A549 (cell line): Measurements from ENCODE around the gene AKAP6. TPM values are rescaled to one million over a fixed set of nuclear protein-coding genes. Genes with fewer than 3 reads are reported as not detected.

ENCODE experiments used
- ATAC-seq, 2 experiments: fragments of 200-7000 bp in 1 of 2; fragments of >200 bp in 1 of 2; cut with Nextera tagmentation in 1 of 2; cut with Tn5 transposase in 1 of 2; 3 replicates each; pipeline versions ENCODE4 v1.8.0 to v1.9.1; 2018 to 2020; ENCODE audit warnings: mild to moderate bottlenecking in 1 of 2, moderate library complexity in 1 of 2
- CTCF ChIA-PET: fragments of 300-600 bp; sonication (Branson Sonifier 250); formaldehyde crosslinking; extraction: SDS; loops from one replicate; lab custom pipeline; 2021; ENCODE audit warnings: antibody characterized with exemption, inconsistent platforms; lab: Yijun Ruan, JAX
- POLR2A ChIA-PET: fragments of 350-600 bp; formaldehyde crosslinking; extraction: SDS; loops from one replicate; lab custom pipeline; 2021; ENCODE audit warnings: antibody characterized with exemption, inconsistent platforms; lab: Yijun Ruan, JAX
- DNase-seq, 2 experiments: peaks; one replicate each; pipeline versions ENCODE4 v3.0.0 to v3.0.0-alpha.2; 2011 to 2016; ENCODE audit warnings: low read depth in 1 of 2, low spot score in 1 of 2
- FAIRE-seq: peaks from 2 replicates; lab custom pipeline; 2011; peaks lifted over from hg19 to GRCh38; lab: Jason Lieb, UNC
- H3K27ac ChIP-seq, 2 experiments: fragments of >200 bp; sonication (Bioruptor Twin); formaldehyde crosslinking; 3 replicates each; pipeline ENCODE4 v1.5.1; 2016 to 2017
- H3K4me1 ChIP-seq: fragments of >200 bp; sonication (Bioruptor Twin); formaldehyde crosslinking; 3 replicates; pipeline ENCODE4 v1.6.1; 2016
- H3K4me2 ChIP-seq: fragments of >200 bp; sonication (Bioruptor Twin); formaldehyde crosslinking; 3 replicates; pipeline ENCODE4 v1.6.1; 2016
- H3K4me3 ChIP-seq: fragments of >200 bp; sonication (Bioruptor Twin); formaldehyde crosslinking; 3 replicates; pipeline ENCODE4 v1.5.1; 2016
- H3K9me3 ChIP-seq: fragments of >200 bp; sonication (Bioruptor Twin); formaldehyde crosslinking; 3 replicates; pipeline ENCODE4 v1.6.1; 2016
- CHD4 ChIP-seq: fragments of 200-600 bp; sonication (generic); IDR thresholded peaks from 2 replicates; pipeline ENCODE4 v1.6.1; 2016; ENCODE audit warnings: antibody characterized with exemption, mild to moderate bottlenecking, borderline replicate concordance
- EHF ChIP-seq: fragments of 250-450 bp; sonication (Bioruptor Pico); IDR thresholded peaks from 2 replicates; pipeline ENCODE4 v1.5.0; 2020; ENCODE audit warnings: mild to moderate bottlenecking
- EHMT2 ChIP-seq: fragments of 200-600 bp; sonication (generic); IDR thresholded peaks from 2 replicates; pipeline ENCODE4 v1.6.1; 2016; ENCODE audit warnings: antibody characterized with exemption, low read depth, mild to moderate bottlenecking, moderate library complexity
- EP300 ChIP-seq, 2 experiments: fragments of >200 bp; sonication (Bioruptor Twin); formaldehyde crosslinking; IDR thresholded peaks; 2 replicates in 1 of 2; 3 replicates in 1 of 2; pipeline ENCODE4 v1.6.1; 2016 to 2017
- FOSB ChIP-seq: fragments of 250-450 bp; sonication (Bioruptor Pico); IDR thresholded peaks from 2 replicates; pipeline ENCODE4 v1.5.0; 2020; ENCODE audit warnings: mild to moderate bottlenecking, moderate library complexity
- GATA3 ChIP-seq: IDR thresholded peaks from 2 replicates; pipeline ENCODE4 v1.6.1; 2012; ENCODE audit warnings: borderline replicate concordance
- HOXA7 ChIP-seq: fragments of 250-450 bp; sonication (Bioruptor Pico); IDR thresholded peaks from 2 replicates; pipeline ENCODE4 v1.5.0; 2020; ENCODE audit warnings: mild to moderate bottlenecking, moderate library complexity
- HOXB5 ChIP-seq: fragments of 250-450 bp; sonication (Bioruptor Pico); IDR thresholded peaks from 2 replicates; pipeline ENCODE4 v1.5.0; 2020; ENCODE audit warnings: mild to moderate bottlenecking, moderate library complexity
- JUNB ChIP-seq: fragments of >200 bp; sonication (Bioruptor Twin); formaldehyde crosslinking; IDR thresholded peaks from 2 replicates; pipeline ENCODE4 v1.6.1; 2016
- KDM1A ChIP-seq: fragments of 200-600 bp; sonication (generic); IDR thresholded peaks from 2 replicates; pipeline ENCODE4 v1.6.1; 2016; ENCODE audit warnings: low read depth, mild to moderate bottlenecking
- MYC ChIP-seq: IDR thresholded peaks from 2 replicates; pipeline ENCODE4 v1.6.1; 2012; ENCODE audit warnings: mild to moderate bottlenecking, inconsistent platforms, low read length, improper control_type of control experiment, borderline replicate concordance
- RAD21 ChIP-seq, 2 experiments: fragments of >200 bp in 1 of 2; sonication (Bioruptor Twin) in 1 of 2; formaldehyde crosslinking in 1 of 2; IDR thresholded peaks in 1 of 2; conservative IDR thresholded peaks in 1 of 2; 2 replicates in 1 of 2; 3 replicates in 1 of 2; pipeline ENCODE4 v1.6.1; 2012 to 2018; ENCODE audit warnings: inconsistent platforms in 1 of 2
- RARB ChIP-seq: fragments of 250-450 bp; sonication (Bioruptor Pico); IDR thresholded peaks from 2 replicates; pipeline ENCODE4 v1.8.0; 2021; ENCODE audit warnings: mild to moderate bottlenecking, moderate library complexity
- RCOR1 ChIP-seq: fragments of 150-350 bp; IDR thresholded peaks from 2 replicates; pipeline ENCODE4 v1.6.1; 2014; ENCODE audit warnings: antibody characterized with exemption, low read length, low read depth
- REST ChIP-seq: fragments of 200-600 bp; sonication (generic); IDR thresholded peaks from 2 replicates; pipeline ENCODE4 v1.6.1; 2016; ENCODE audit warnings: antibody characterized with exemption, mild to moderate bottlenecking, moderate library complexity
- RNF2 ChIP-seq: fragments of 200-600 bp; sonication (generic); IDR thresholded peaks from 2 replicates; pipeline ENCODE4 v1.6.1; 2016; ENCODE audit warnings: low read depth, mild to moderate bottlenecking, antibody characterized with exemption, moderate library complexity, borderline replicate concordance
- TFCP2L1 ChIP-seq: fragments of 250-450 bp; sonication (Bioruptor Pico); IDR thresholded peaks from 2 replicates; pipeline ENCODE4 v1.5.0; 2021; ENCODE audit warnings: mild to moderate bottlenecking
- TP53 ChIP-seq: fragments of 250-450 bp; sonication (Bioruptor Pico); IDR thresholded peaks from 2 replicates; pipeline ENCODE4 v1.5.0; 2021; ENCODE audit warnings: mild to moderate bottlenecking, moderate library complexity
- USF2 ChIP-seq: fragments of 450-650 bp; IDR thresholded peaks from 2 replicates; pipeline ENCODE4 v1.6.1; 2014; ENCODE audit warnings: antibody characterized with exemption
- ZNF302 ChIP-seq: fragments of 250-450 bp; sonication (Bioruptor Pico); IDR thresholded peaks from 2 replicates; pipeline ENCODE4 v1.9.0; 2021; ENCODE audit warnings: inconsistent platforms, mild to moderate bottlenecking, moderate library complexity
- ZSCAN20 ChIP-seq: fragments of 250-450 bp; sonication (Bioruptor Pico); IDR thresholded peaks from 2 replicates; pipeline ENCODE4 v1.8.0; 2022; ENCODE audit warnings: mild to moderate bottlenecking, moderate library complexity
- WGBS: methylation state at CpG from one replicate; pipeline ENCODE4 v1.1.6; 2017; ENCODE audit errors: missing lambda C conversion rate; 5-methylcytosine and 5-hydroxymethylcytosine counted together
- polyA plus RNA-seq, 4 experiments: library from polyadenylated mRNA; depleted of rRNA in 3 of 4; stranded (reverse); fragments of >200 nt; fragmentation: RNase III in 1 of 4; extraction: RNeasy Plus Mini Kit Qiagen cat#74134 plus additional on column Dnase treatment in 1 of 4; gene quantifications; 2 replicates in 3 of 4; 3 replicates in 1 of 4; pipeline ENCODE4 v1.2.3, GENCODE V29; 2011 to 2017
- TF ChIP-seq, protein P1 (sequence below): IDR thresholded peaks from 2 replicates; pipeline ENCODE4 v1.6.1; 2012
- TF ChIP-seq, protein P2 (sequence below): fragments of 150-350 bp; IDR thresholded peaks from 2 replicates; pipeline ENCODE4 v1.6.1; 2014; ENCODE audit warnings: low read depth, mild to moderate bottlenecking, low read length
- TF ChIP-seq, protein P3 (sequence below): fragments of >200 bp; sonication (Bioruptor Twin); formaldehyde crosslinking; IDR thresholded peaks from 3 replicates; pipeline ENCODE4 v1.6.1; 2016

AKAP6 gene
- polyA plus RNA-seq, 2 of the 4 experiments (the other 2 are of a cell fraction), result 0.27 to 1.9 TPM

- WGBS, result 56% methylated on average over 10 of the region's 10 CpGs
- no peak for DNase-seq
- TF ChIP-seq JUNB (no peak), ZNF302 (CRISPR knock-in tag) (no peak), HOXA7 (CRISPR knock-in tag) (no peak), TP53 (CRISPR knock-in tag) (no peak), USF2 (no peak), HOXB5 (no peak), EHF (CRISPR knock-in tag) (no peak), KDM1A (no peak), RCOR1 (no peak), EHMT2 (no peak), RAD21 (conservative IDR thresholded peaks at IDR 0.05 in 1 of 2, IDR thresholded peaks at IDR 0.05 in 1 of 2) (no peak), ZSCAN20 (CRISPR knock-in tag) (no peak)
- TF ChIP-seq, protein P1, sequence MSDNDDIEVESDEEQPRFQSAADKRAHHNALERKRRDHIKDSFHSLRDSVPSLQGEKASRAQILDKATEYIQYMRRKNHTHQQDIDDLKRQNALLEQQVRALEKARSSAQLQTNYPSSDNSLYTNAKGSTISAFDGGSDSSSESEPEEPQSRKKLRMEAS, result no peak
- TF ChIP-seq, protein P2, sequence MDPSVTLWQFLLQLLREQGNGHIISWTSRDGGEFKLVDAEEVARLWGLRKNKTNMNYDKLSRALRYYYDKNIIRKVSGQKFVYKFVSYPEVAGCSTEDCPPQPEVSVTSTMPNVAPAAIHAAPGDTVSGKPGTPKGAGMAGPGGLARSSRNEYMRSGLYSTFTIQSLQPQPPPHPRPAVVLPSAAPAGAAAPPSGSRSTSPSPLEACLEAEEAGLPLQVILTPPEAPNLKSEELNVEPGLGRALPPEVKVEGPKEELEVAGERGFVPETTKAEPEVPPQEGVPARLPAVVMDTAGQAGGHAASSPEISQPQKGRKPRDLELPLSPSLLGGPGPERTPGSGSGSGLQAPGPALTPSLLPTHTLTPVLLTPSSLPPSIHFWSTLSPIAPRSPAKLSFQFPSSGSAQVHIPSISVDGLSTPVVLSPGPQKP, result no peak
- TF ChIP-seq, all 56 proteins: peak for 0
- Histone ChIP-seq H3K4me3 (no peak overlapping the region), H3K4me2 (no peak overlapping the region), H3K27ac (no peak overlapping the region), H3K4me1 (no peaks in the 10 kb centered on the region), H3K9me3 (no peaks in the 10 kb centered on the region)
- CTCF ChIA-PET, result interaction anchor here (1.5 kb wide), 1 partner anchor 11 kb away, joined by 4 read pairs; no protein-coding TSS in a partner anchor
- FAIRE-seq (no peak), ATAC-seq (no peak)
- POLR2A ChIA-PET, result no interaction called here
Observed at GRCh38 chr14:32722631-32723183, 393.6 kb downstream of the AKAP6 start.

GRCh38 chr14:32724867-32725471 lies 395.9 kb downstream of the AKAP6 start:
- WGBS, result 17% methylated on average over 6 of the region's 6 CpGs
- POLR2A ChIA-PET, result no interaction called here
- no peak for ATAC-seq

DNA sequence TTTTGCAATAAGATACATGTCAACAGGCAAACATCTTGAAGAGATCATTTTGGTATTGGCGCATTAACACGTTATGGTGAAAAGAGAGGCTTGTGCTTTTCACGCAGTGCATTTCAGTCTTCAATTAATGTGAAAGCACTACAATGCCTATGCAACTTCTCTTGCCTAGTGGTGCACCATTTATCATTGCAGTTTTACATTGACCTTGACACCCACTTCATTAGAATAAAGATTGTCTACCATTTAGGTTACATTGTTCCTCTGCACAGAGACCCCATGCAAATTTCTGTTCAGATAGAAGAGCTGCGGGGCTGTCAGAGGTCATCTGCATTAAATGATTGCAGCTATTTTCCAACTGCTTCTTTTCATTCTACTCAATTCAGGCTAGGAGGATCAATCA lies 397.4 kb downstream of the AKAP6 start:
- H3K4me3 ChIP-seq, result no peak overlapping the region
- H3K9me3 ChIP-seq, result no peaks in the 10 kb centered on the region
- CTCF ChIA-PET, result interaction anchor here (1.7 kb wide), 1 partner anchor 15 kb away, joined by 4 read pairs; no protein-coding TSS in a partner anchor
- no peak for FAIRE-seq
- POLR2A ChIA-PET, result no interaction called here
- 68% methylated on average over 4 of the region's 4 CpGs for WGBS
- no peak for ATAC-seq
- H3K27ac ChIP-seq, result no peak overlapping the region
- H3K4me2 ChIP-seq, result no peak overlapping the region
- no peaks in the 10 kb centered on the region for H3K4me1 ChIP-seq
- no peak for DNase-seq
- TF ChIP-seq REST (no peak), FOSB (no peak), TP53 (CRISPR knock-in tag) (no peak), RNF2 (no peak), RARB (CRISPR knock-in tag) (no peak), CHD4 (no peak), EP300 (IDR thresholded peaks at IDR 0.05) (no peak), GATA3 (no peak), JUNB (no peak), MYC (no peak)
- TF ChIP-seq, protein P3, sequence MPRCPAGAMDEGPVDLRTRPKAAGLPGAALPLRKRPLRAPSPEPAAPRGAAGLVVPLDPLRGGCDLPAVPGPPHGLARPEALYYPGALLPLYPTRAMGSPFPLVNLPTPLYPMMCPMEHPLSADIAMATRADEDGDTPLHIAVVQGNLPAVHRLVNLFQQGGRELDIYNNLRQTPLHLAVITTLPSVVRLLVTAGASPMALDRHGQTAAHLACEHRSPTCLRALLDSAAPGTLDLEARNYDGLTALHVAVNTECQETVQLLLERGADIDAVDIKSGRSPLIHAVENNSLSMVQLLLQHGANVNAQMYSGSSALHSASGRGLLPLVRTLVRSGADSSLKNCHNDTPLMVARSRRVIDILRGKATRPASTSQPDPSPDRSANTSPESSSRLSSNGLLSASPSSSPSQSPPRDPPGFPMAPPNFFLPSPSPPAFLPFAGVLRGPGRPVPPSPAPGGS, result no peak
- TF ChIP-seq, protein P2, result no peak

More at GRCh38 chr14:32724867-32725471, 395.9 kb downstream of the AKAP6 start:
- no peak overlapping the region for H3K27ac ChIP-seq
- H3K9me3 ChIP-seq, result no peaks in the 10 kb centered on the region
- FAIRE-seq (no peak), DNase-seq (no peak)
- no peak overlapping the region for H3K4me2 ChIP-seq
- CTCF ChIA-PET, result interaction anchor here (0.7 to 1.7 kb wide), 3 partner anchors 9 to 1068 kb away, joined by 3 to 4 read pairs (median 3); no protein-coding TSS in a partner anchor
- TF ChIP-seq EP300 (IDR thresholded peaks at IDR 0.05) (no peak), TFCP2L1 (CRISPR knock-in tag) (no peak), TP53 (CRISPR knock-in tag) (no peak), HOXB5 (no peak)
- H3K4me3 ChIP-seq, result no peak overlapping the region
- H3K4me1 ChIP-seq, result no peaks in the 10 kb centered on the region
